ENCODE results near the gene SLC25A10. TPM values are rescaled to one million over a fixed set of nuclear protein-coding genes. Genes with fewer than 3 reads are reported as not detected.

Gene SLC25A10
- total RNA-seq, 1 experiment from 2014 or later, result 46.8 TPM

- intact Hi-C loops (cut with micrococcal nuclease; ENCODE audit: unreplicated experiment), result no loop called here
- CTCF ChIA-PET, result no interaction called here
- no TSS peak for BruUV-seq (replicated peaks)
- Histone ChIP-seq H3K9me3 (ENCODE audit: low read depth, low read length, poor library complexity, severe bottlenecking) (no peaks in the 10 kb centered on the region), H3K36me3 (ENCODE audit: insufficient read depth, low read length, poor library complexity, severe bottlenecking) (peaks cover 17% of the 10 kb centered on the region), H3K4me3 (ENCODE audit: low read depth, low read length, poor library complexity, severe bottlenecking) (no peak overlapping the region), H3K27ac (ENCODE audit: low read depth, low read length, poor library complexity, severe bottlenecking) (no peak overlapping the region), H3K4me1 (ENCODE audit: insufficient read depth, low read length, poor library complexity, severe bottlenecking) (peaks cover 11% of the 10 kb centered on the region), H3K27me3 (replicated peaks; ENCODE audit: insufficient read depth, low read depth, low read length, poor library complexity) (no peaks in the 10 kb centered on the region)
- no peak for DNase-seq (ENCODE audit: low spot score)
- TF ChIP-seq EZH2 (IDR thresholded peaks at IDR 0.05; ENCODE audit: borderline replicate concordance, low read depth, low read length, poor library complexity, severe bottlenecking), result no peak
- POLR2A ChIA-PET (ENCODE audit: low non-redundant PET), result interaction anchor here (0.5 kb wide), 1 partner anchor 20 kb away, joined by 9 read pairs; no protein-coding TSS in a partner anchor
These were observed 7.6 kb downstream of the SLC25A10 start for GRCh38 chr17:81719410-81720266.

GRCh38 chr17:81720267-81721071 is 8.4 kb downstream of the SLC25A10 start:
- TF ChIP-seq EZH2 (IDR thresholded peaks at IDR 0.05; ENCODE audit: borderline replicate concordance, low read depth, low read length, poor library complexity, severe bottlenecking) (no peak), CTCF (conservative IDR thresholded peaks at IDR 0.05; ENCODE audit: low read depth, low read length) (no peak)
- ChIA-PET CTCF (no interaction called here), POLR2A (ENCODE audit: low non-redundant PET) (no interaction called here)
- Histone ChIP-seq H3K9me3 (ENCODE audit: low read depth, low read length, poor library complexity, severe bottlenecking) (no peaks in the 10 kb centered on the region), H3K36me3 (ENCODE audit: insufficient read depth, low read length, poor library complexity, severe bottlenecking) (peaks cover 12% of the 10 kb centered on the region), H3K27ac (ENCODE audit: low read depth, low read length, poor library complexity, severe bottlenecking) (no peak overlapping the region), H3K4me3 (ENCODE audit: low read depth, low read length, poor library complexity, severe bottlenecking) (no peak overlapping the region), H3K4me1 (ENCODE audit: insufficient read depth, low read length, poor library complexity, severe bottlenecking) (peaks cover 11% of the 10 kb centered on the region), H3K27me3 (replicated peaks; ENCODE audit: insufficient read depth, low read depth, low read length, poor library complexity) (no peaks in the 10 kb centered on the region)
- intact Hi-C loops (cut with micrococcal nuclease; ENCODE audit: unreplicated experiment), result no loop called here
- DNase-seq (ENCODE audit: low spot score), result no peak
- no TSS peak for BruUV-seq (replicated peaks)

- no TSS peak for BruUV-seq (replicated peaks)
- Histone ChIP-seq H3K4me1 (ENCODE audit: insufficient read depth, low read length, poor library complexity, severe bottlenecking) (peaks cover 11% of the 10 kb centered on the region), H3K27me3 (replicated peaks; ENCODE audit: insufficient read depth, low read depth, low read length, poor library complexity) (no peaks in the 10 kb centered on the region), H3K36me3 (ENCODE audit: insufficient read depth, low read length, poor library complexity, severe bottlenecking) (peaks cover 5% of the 10 kb centered on the region), H3K9me3 (ENCODE audit: low read depth, low read length, poor library complexity, severe bottlenecking) (no peaks in the 10 kb centered on the region), H3K4me3 (ENCODE audit: low read depth, low read length, poor library complexity, severe bottlenecking) (no peak overlapping the region), H3K27ac (ENCODE audit: low read depth, low read length, poor library complexity, severe bottlenecking) (no peak overlapping the region)
- DNase-seq (ENCODE audit: low spot score), result no peak
- intact Hi-C loops (cut with micrococcal nuclease; ENCODE audit: unreplicated experiment), result no loop called here
- ChIA-PET POLR2A (ENCODE audit: low non-redundant PET) (no interaction called here), CTCF (no interaction called here)
- TF ChIP-seq EZH2 (IDR thresholded peaks at IDR 0.05; ENCODE audit: borderline replicate concordance, low read depth, low read length, poor library complexity, severe bottlenecking), result no peak
- TF ChIP-seq CTCF (conservative IDR thresholded peaks at IDR 0.05; ENCODE audit: low read depth, low read length), result no peak
These were observed 10.4 kb downstream of the SLC25A10 start for GRCh38 chr17:81722184-81723120.

Data from A673 (cell line).